Measurements from ENCODE around the gene CTTNBP2.

CTTNBP2 gene

DNA sequence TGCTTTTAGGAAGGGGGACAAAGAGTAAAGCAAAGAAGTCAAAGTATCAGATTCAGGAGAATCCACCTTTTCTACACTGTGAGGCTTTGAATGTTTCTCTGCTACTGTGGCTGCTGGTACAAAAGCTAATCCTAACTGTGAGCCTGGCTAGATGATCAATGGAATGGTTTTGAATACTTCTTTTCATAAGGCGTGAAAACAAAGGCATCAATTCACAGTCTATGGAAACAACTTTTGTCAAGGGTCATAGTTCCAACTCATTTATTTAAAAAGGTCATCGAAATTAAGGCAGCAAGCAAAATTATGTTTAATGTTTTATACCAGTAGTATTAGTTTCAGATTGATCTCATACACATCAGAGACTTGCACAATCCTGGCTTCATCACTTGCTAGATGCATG, 118.1 kb downstream of the CTTNBP2 start:
- H3K4me3 ChIP-seq (ENCODE audit: low read depth, low read length), result no peak overlapping the region
- TF ChIP-seq, protein P1, sequence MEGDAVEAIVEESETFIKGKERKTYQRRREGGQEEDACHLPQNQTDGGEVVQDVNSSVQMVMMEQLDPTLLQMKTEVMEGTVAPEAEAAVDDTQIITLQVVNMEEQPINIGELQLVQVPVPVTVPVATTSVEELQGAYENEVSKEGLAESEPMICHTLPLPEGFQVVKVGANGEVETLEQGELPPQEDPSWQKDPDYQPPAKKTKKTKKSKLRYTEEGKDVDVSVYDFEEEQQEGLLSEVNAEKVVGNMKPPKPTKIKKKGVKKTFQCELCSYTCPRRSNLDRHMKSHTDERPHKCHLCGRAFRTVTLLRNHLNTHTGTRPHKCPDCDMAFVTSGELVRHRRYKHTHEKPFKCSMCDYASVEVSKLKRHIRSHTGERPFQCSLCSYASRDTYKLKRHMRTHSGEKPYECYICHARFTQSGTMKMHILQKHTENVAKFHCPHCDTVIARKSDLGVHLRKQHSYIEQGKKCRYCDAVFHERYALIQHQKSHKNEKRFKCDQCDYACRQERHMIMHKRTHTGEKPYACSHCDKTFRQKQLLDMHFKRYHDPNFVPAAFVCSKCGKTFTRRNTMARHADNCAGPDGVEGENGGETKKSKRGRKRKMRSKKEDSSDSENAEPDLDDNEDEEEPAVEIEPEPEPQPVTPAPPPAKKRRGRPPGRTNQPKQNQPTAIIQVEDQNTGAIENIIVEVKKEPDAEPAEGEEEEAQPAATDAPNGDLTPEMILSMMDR (IDR thresholded peaks at IDR 0.05; ENCODE audit: low read depth, low read length), result no peak

DNA sequence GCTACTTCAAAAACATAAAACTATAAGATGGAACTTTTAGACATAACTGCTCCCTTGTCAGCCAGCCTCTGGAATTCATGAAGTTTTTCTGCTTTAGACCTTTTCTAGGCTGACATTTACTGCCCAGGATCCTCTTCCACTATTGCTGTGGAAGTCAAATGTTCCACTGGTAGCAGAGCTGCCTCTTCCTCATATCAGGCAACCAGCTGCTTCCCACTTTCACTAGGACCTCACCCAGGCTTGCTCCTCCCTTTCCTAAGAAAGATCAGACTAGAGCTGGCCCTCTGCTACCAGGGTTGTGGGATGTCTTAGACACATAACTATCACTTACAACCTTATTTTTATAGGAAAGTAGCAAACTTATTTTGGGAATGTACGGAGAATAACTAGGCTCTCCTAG, 121.5 kb downstream of the CTTNBP2 start:
- TF ChIP-seq, protein P1 (IDR thresholded peaks at IDR 0.05; ENCODE audit: low read depth, low read length), result no peak
- H3K4me3 ChIP-seq (ENCODE audit: low read depth, low read length), result no peak overlapping the region

DNA sequence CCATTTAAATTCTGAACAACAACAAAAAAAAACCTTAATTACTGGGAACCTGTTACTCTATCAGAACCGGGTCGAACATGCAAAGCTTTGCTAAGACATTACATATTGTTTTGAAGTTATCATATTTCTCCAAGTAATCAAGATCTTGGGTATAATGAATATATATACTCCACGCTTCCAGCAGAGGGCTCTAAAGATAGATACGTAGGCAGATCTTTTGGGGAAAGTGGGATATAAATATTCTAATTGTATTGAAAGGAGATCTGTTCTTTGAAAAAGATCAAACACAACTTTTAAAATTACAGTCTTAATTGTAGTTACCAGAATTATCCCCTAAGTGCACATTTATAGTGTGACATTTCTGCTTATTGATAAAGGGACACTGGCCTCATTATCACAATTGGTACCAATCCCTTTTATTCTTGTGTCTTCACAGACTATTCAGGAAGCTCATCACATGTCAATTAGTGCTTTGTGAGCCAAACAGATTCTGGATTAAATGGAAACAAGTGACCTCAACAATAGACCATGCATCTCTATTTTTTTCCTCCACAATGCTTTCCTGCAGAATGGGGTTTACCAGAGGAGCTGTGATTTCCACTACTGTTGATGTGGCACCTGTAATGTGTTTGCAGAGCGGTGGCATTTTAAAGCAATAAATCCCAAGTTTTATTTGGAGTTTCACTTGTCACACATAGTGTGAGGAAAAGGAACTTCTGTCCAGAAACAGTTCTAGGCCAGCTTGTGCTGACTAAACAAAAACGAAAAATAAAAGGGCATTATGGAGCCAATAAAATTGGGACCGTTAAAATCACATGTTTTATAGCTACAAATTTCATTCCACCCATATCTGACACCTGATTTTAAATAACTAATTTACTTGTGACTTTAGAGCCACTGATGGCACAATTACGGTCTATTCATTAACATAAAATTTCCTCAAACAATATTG, 122.4 kb downstream of the CTTNBP2 start:
- H3K4me3 ChIP-seq (ENCODE audit: low read depth, low read length), result no peak overlapping the region
- TF ChIP-seq, protein P1 (IDR thresholded peaks at IDR 0.05; ENCODE audit: low read depth, low read length), result peak; percentile 37; the same call in 1 of the 2 replicates

DNA sequence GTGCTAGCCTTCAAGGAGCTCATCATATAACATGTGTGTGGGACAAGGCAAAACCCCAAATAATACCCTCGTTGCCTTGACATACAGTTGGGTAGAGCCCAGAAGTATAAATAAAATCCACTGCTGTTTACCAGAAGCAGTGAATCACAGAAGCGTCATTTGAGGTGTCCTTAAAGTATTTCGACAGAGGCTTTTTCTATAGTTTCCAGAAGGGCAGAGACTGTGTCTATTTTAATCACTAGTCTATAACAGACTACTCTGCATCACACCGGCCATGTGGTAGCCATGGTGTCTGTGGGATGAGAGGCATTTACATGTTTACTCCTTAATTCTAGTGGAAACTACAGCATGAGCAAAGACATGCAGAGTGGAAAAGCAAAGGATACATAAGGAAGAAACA, 131.3 kb downstream of the CTTNBP2 start:
- TF ChIP-seq, protein P1 (IDR thresholded peaks at IDR 0.05; ENCODE audit: low read depth, low read length), result no peak
- no peak overlapping the region for H3K4me3 ChIP-seq (ENCODE audit: low read depth, low read length)

DNA sequence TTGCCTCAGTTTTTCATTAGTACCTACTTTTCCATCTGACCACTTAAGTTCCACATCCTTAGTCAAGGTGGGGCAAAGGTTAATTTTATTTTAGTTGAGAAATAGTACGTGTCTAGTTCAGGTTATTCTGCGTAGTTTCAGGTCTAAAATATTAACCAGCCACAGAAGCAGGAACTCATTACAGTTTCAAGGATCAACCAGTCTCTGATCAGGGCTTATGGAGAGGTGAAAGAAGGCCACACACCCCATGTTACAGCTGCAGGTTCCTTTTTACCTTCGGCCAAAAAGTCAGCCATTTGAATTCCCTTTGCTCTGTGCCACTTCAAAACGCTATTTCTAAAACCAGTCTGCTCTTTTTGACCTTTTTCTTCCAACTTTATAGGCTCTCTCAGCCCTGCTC, 134.2 kb downstream of the CTTNBP2 start:
- TF ChIP-seq, protein P1 (IDR thresholded peaks at IDR 0.05; ENCODE audit: low read depth, low read length), result no peak
- H3K4me3 ChIP-seq (ENCODE audit: low read depth, low read length), result no peak overlapping the region

DNA sequence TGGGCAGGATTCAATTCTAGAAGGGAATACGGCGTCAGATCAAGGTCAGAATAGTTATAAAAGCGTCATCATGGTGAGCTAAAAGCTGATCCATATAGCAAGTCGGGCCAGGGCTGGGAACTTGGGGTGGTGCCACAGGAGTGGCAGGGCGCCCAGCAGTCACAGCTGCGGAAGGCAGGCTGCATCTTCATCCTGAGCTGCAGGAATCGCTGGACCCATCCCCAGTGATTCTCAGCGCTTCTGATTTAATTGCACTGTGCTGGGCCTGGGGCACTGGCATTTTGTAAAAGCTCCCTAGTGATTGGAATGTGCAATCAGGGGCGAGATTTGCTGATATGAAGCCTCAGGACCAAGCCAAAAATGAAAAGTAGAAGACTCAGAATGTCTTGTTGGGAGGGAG, 135.3 kb downstream of the CTTNBP2 start:
- no peak overlapping the region for H3K4me3 ChIP-seq (ENCODE audit: low read depth, low read length)
- TF ChIP-seq, protein P1 (IDR thresholded peaks at IDR 0.05; ENCODE audit: low read depth, low read length), result no peak

DNA sequence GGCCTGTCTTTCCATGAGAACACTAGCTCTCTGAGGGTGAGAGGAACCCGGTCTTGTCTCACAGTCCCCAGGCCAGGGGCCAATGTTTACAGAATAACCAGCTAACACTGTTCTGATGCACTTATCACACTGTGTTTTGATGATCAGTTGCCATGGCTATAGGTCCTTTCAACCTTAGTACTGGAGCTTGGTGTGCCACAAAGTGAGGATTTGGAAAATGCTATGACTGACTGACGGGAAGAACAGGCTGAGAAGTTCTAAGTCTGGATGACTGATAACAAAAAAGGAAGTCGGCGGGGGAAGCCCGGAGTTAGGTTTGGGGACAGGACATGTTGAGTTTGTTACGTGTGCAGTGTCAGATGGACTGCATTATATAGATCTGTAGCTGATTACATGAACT, 141.8 kb downstream of the CTTNBP2 start:
- TF ChIP-seq, protein P1 (IDR thresholded peaks at IDR 0.05; ENCODE audit: low read depth, low read length), result no peak
- H3K4me3 ChIP-seq (ENCODE audit: low read depth, low read length), result no peak overlapping the region
